ENCODE measurements around the gene CAMTA1.
A peak's percentile ranks its signal among the peaks of the same experiment; 100 is the strongest.
"Not testable (repeated sequence)": the region's sequence is repeated elsewhere in the genome, so short reads cannot be mapped to it uniquely, and the experiment has no call there.

The CAMTA1 gene

DNA sequence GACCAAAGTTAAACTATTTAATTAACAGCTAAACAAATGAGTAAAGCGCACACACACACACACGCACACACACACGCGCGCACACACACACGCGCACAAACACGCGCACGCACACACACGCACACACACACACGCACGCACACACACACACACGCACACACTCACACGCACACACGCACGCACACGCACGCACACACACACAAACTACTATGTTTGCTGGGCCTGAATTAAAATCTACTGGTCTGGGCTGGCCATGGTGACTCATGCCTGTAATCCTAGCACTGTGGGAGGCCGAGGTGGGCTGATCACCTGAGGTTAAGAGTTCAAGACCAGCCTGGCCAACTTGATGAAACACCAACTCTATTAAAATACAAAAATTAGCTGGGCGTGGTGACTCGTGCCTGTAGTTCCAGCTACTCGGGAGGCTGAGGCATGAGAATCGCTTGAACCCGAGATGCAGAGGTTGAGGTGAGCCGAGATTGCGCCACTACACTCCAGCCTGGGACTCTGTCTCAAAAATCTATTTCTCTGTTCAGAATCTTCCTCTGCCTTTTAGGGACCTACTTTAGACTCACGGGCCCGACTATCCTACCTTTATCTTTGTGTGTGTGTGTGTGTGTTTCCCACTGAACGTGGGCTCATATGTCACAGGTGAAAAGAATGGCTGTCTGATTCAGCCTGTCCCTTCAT, 46.1 kb upstream of the CAMTA1 start (continued):
- TF ChIP-seq, protein P1, sequence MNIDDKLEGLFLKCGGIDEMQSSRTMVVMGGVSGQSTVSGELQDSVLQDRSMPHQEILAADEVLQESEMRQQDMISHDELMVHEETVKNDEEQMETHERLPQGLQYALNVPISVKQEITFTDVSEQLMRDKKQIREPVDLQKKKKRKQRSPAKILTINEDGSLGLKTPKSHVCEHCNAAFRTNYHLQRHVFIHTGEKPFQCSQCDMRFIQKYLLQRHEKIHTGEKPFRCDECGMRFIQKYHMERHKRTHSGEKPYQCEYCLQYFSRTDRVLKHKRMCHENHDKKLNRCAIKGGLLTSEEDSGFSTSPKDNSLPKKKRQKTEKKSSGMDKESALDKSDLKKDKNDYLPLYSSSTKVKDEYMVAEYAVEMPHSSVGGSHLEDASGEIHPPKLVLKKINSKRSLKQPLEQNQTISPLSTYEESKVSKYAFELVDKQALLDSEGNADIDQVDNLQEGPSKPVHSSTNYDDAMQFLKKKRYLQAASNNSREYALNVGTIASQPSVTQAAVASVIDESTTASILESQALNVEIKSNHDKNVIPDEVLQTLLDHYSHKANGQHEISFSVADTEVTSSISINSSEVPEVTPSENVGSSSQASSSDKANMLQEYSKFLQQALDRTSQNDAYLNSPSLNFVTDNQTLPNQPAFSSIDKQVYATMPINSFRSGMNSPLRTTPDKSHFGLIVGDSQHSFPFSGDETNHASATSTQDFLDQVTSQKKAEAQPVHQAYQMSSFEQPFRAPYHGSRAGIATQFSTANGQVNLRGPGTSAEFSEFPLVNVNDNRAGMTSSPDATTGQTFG (tag by site-specific recombination; IDR thresholded peaks at IDR 0.05; ENCODE audit: borderline replicate concordance): no peak; the same call in 1 of the 2 replicates
- TF ChIP-seq, protein P2, sequence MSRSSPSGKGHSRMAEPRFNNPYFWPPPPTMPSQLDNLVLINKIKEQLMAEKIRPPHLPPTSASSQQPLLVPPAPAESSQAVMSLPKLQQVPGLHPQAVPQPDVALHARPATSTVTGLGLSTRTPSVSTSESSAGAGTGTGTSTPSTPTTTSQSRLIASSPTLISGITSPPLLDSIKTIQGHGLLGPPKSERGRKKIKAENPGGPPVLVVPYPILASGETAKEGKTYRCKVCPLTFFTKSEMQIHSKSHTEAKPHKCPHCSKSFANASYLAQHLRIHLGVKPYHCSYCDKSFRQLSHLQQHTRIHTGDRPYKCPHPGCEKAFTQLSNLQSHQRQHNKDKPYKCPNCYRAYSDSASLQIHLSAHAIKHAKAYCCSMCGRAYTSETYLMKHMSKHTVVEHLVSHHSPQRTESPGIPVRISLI (tag by site-specific recombination; IDR thresholded peaks at IDR 0.05): no peak
- TF ChIP-seq, protein P3, sequence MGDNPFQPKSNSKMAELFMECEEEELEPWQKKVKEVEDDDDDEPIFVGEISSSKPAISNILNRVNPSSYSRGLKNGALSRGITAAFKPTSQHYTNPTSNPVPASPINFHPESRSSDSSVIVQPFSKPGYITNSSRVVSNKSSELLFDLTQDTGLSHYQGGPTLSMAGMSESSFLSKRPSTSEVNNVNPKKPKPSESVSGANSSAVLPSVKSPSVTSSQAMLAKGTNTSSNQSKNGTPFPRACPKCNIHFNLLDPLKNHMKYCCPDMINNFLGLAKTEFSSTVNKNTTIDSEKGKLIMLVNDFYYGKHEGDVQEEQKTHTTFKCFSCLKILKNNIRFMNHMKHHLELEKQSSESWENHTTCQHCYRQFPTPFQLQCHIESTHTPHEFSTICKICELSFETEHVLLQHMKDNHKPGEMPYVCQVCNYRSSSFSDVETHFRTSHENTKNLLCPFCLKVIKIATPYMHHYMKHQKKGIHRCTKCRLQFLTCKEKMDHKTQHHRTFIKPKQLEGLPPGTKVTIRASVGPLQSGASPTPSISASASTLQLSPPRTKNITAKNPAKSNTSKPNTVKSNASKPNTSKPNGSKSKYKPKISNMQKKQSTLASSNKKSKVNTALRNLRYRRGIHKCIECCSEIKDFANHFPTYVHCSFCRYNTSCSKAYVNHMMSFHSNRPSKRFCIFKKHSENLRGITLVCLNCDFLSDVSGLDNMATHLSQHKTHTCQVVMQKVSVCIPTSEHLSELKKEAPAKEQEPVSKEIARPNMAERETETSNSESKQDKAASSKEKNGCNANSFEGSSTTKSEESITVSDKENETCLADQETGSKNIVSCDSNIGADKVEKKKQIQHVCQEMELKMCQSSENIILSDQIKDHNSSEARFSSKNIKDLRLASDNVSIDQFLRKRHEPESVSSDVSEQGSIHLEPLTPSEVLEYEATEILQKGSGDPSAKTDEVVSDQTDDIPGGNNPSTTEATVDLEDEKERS (tag by site-specific recombination; IDR thresholded peaks at IDR 0.05): no peak
- TF ChIP-seq MZF1 (tag by site-specific recombination; IDR thresholded peaks at IDR 0.05; ENCODE audit: borderline replicate concordance) (no peak), ZNF133 (tag by site-specific recombination; IDR thresholded peaks at IDR 0.05) (no peak)
- TF ChIP-seq, protein P4, sequence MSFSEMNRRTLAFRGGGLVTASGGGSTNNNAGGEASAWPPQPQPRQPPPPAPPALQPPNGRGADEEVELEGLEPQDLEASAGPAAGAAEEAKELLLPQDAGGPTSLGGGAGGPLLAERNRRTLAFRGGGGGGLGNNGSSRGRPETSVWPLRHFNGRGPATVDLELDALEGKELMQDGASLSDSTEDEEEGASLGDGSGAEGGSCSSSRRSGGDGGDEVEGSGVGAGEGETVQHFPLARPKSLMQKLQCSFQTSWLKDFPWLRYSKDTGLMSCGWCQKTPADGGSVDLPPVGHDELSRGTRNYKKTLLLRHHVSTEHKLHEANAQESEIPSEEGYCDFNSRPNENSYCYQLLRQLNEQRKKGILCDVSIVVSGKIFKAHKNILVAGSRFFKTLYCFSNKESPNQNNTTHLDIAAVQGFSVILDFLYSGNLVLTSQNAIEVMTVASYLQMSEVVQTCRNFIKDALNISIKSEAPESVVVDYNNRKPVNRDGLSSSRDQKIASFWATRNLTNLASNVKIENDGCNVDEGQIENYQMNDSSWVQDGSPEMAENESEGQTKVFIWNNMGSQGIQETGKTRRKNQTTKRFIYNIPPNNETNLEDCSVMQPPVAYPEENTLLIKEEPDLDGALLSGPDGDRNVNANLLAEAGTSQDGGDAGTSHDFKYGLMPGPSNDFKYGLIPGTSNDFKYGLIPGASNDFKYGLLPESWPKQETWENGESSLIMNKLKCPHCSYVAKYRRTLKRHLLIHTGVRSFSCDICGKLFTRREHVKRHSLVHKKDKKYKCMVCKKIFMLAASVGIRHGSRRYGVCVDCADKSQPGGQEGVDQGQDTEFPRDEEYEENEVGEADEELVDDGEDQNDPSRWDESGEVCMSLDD (tag by site-specific recombination; IDR thresholded peaks at IDR 0.05): no peak

DNA sequence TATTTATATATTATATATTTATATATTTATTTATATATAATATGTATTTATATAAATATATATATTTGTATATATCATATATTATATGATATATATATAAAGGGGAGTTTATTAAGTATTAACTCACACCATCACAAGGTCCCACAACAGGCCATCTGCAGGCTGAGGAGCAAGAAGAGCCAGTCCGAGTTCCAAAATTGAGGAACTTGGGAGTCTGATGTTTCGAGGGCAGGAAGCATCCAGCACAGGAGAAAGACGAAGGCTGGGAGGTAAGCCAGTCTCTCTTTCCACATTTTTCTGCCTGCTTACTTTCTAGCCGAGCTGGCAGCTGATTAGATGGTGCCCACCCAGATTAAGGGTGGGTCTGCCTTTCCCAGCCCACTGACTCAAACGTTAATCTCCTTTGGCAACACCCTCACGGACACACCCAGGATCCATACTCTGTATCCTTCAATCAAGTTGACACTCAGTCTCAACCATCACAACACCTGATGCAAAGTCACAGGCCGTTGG, 42.5 kb upstream of the CAMTA1 start:
- peak; percentile 56; the same call in 1 of the 2 replicates for TF ChIP-seq ZNF10 (tag by site-specific recombination; IDR thresholded peaks at IDR 0.05)
- peak; percentile 84 for TF ChIP-seq KLF1 (tag by site-specific recombination; IDR thresholded peaks at IDR 0.05)
- POLR2A ChIA-PET: interaction anchor here (2.4 kb wide), 1 partner anchor 42 kb away, joined by 7 read pairs; the partner anchor contains the start of gene CAMTA1
- CTCF ChIA-PET: interaction anchor here (0.6 kb wide), 1 partner anchor 363 kb away, joined by 3 read pairs; no protein-coding TSS in a partner anchor
- H3K9me3 ChIP-seq (ENCODE audit: control insufficient read depth, insufficient read depth, low read depth, low read length); H3K4me1 ChIP-seq (ENCODE audit: control insufficient read depth, insufficient read depth, low read length); H3K36me3 ChIP-seq (ENCODE audit: control insufficient read depth in 2 of 2, insufficient read depth in 1 of 2, low read length in 2 of 2); H3K27ac ChIP-seq (ENCODE audit: extremely low read depth, low read depth, low read length); H3K4me3 ChIP-seq (ENCODE audit: low read depth, low read length): not testable (repeated sequence)

DNA sequence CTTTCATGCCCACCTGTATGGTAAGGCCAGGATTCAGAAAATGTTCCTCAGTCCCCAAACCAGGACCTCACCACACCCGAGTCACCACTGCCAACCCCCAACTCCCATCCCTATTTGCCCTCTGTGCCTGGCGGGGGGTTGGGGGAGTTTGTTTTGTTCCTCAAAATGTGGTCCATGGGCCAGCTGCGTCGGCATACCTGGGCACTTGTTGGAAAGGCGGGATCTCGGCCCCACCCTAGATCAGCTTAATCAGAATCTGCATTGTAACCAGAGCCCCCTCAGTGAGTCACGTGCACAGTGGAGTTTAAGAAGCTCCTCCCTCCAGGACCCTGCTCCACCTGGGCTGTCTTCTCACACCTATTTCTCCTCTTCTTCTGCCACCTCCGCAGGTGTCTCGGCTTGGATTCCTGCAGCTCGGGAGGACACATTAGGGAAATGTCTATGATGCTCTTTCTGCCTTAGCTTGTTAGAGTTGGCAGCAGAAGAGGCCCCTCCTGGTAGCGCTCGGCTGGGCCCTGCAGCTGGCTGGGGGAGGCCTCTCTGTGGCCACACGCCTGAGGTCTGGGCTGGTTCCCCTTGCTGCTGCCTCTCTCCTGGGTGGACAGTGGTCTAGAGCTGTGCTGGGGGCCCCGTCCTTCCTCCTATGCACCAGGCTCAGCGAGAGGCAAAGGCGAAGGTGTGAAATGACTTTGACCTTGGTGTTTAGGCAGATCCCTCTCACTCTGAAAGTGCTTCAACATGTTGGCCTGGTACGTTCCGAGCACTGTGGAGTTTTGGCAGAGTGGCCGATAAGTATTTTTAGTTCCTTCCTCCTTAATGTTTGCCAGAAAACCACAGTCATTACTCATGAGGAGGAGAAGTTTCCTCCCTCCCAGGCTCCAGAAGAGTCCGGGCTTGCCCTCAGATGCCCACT, 41.8 kb upstream of the CAMTA1 start:
- TF ChIP-seq ZNF514 (tag by site-specific recombination; IDR thresholded peaks at IDR 0.05): no peak
- no peak for TF ChIP-seq ZNF132 (tag by site-specific recombination; IDR thresholded peaks at IDR 0.05; ENCODE audit: borderline replicate concordance)
- 0 out of 2 replicates have a peak, but pooled peaks have one; percentile 35 for TF ChIP-seq SCRT1 (tag by site-specific recombination; IDR thresholded peaks at IDR 0.05; ENCODE audit: borderline replicate concordance)
- TF ChIP-seq GLIS2 (tag by site-specific recombination; IDR thresholded peaks at IDR 0.05): 0 out of 2 replicates have a peak, but pooled peaks have one; percentile 12
- 0 out of 2 replicates have a peak, but pooled peaks have one; percentile 9 for TF ChIP-seq SCRT2 (tag by site-specific recombination; IDR thresholded peaks at IDR 0.05)
- Histone ChIP-seq H3K4me3 (ENCODE audit: low read depth, low read length) (no peak overlapping the region), H3K36me3 (ENCODE audit: control insufficient read depth in 2 of 2, insufficient read depth in 1 of 2, low read length in 2 of 2) (no peaks in the 10 kb centered on the region), H3K9me3 (ENCODE audit: control insufficient read depth, insufficient read depth, low read depth, low read length) (no peaks in the 10 kb centered on the region), H3K27ac (ENCODE audit: extremely low read depth, low read depth, low read length) (no peak overlapping the region), H3K4me1 (ENCODE audit: control insufficient read depth, insufficient read depth, low read length) (no peaks in the 10 kb centered on the region)
- ChIA-PET CTCF (interaction anchor here (1.2 kb wide), 1 partner anchor 15 kb away, joined by 4 read pairs; no protein-coding TSS in a partner anchor), POLR2A (interaction anchor here (0.6 to 2.4 kb wide), 3 partner anchors 15 to 92 kb away, joined by 3 to 7 read pairs (median 4); partner anchors contain the start of gene CAMTA1)

All from HEK293 (cell line).